ENCODE results near the gene CORO6.

DNA sequence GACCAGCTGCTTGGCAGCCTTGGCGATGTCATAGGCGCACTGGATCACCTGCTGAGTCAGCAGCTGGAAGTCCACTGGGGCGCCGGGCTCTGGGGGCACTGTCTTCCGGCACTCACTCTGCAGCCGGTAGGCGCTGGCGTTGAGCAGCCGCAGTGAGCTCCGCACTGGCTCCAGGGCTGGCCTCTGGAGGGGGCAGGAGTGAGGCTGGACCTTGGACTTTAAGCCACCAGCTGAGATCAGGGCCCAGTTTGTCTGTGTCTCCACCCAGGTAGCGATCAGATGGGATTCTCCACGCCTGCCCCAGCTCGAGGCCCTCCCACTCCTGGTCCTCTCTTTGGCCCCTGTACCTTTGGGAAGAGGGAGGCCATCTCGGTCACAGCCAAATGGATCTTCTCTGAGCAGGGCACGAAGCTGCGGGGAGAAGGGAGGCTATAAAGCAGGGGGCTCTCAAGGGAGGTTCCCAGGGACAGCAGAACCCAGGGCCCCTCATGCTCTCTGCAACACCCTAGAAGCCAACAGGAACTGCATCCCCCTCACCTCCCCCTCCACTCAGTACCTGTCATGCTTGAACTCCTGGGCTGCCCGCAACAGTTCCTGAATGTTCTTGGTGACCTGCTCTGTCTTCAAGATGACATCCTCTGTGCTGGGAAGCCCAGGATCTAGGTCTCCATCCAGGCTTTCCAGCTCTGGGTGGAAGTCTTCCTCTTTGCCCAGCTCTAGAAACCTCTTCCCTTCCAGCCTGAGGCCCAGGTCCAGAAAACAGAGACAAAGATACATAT is 47.8 kb downstream of the CORO6 start:
- TF ChIP-seq POLR2AphosphoS5 (IDR thresholded peaks at IDR 0.05; ENCODE audit: low read depth, low read length) (no peak), TAF1 (IDR thresholded peaks at IDR 0.05; ENCODE audit: borderline replicate concordance, insufficient read depth, low read length) (no peak), SIN3A (IDR thresholded peaks at IDR 0.05; ENCODE audit: borderline replicate concordance, insufficient read depth, low read length) (no peak), FOXP2 (optimal IDR thresholded peaks at IDR 0.05; ENCODE audit: borderline replicate concordance, extremely low read depth, extremely low read length, insufficient read depth) (no peak)
- TF ChIP-seq, protein P1, sequence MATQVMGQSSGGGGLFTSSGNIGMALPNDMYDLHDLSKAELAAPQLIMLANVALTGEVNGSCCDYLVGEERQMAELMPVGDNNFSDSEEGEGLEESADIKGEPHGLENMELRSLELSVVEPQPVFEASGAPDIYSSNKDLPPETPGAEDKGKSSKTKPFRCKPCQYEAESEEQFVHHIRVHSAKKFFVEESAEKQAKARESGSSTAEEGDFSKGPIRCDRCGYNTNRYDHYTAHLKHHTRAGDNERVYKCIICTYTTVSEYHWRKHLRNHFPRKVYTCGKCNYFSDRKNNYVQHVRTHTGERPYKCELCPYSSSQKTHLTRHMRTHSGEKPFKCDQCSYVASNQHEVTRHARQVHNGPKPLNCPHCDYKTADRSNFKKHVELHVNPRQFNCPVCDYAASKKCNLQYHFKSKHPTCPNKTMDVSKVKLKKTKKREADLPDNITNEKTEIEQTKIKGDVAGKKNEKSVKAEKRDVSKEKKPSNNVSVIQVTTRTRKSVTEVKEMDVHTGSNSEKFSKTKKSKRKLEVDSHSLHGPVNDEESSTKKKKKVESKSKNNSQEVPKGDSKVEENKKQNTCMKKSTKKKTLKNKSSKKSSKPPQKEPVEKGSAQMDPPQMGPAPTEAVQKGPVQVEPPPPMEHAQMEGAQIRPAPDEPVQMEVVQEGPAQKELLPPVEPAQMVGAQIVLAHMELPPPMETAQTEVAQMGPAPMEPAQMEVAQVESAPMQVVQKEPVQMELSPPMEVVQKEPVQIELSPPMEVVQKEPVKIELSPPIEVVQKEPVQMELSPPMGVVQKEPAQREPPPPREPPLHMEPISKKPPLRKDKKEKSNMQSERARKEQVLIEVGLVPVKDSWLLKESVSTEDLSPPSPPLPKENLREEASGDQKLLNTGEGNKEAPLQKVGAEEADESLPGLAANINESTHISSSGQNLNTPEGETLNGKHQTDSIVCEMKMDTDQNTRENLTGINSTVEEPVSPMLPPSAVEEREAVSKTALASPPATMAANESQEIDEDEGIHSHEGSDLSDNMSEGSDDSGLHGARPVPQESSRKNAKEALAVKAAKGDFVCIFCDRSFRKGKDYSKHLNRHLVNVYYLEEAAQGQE (IDR thresholded peaks at IDR 0.05; ENCODE audit: insufficient read depth in 1 of 2, low read depth in 2 of 2, low read length in 2 of 2), result no peak
